K562 (cell line): ENCODE results near the gene UBXN11. TPM values are rescaled to one million over a fixed set of nuclear protein-coding genes. Genes with fewer than 3 reads are reported as not detected.

ENCODE experiments used
- BCOR ChIP-seq: fragments of 450-650 bp; IDR thresholded peaks from 2 replicates; pipeline ENCODE4 v1.6.1; 2016
- FOXM1 ChIP-seq, 2 experiments: fragments of 450-650 bp in 1 of 2; sonication (generic) in 1 of 2; formaldehyde crosslinking in 1 of 2; IDR thresholded peaks; 2 replicates each; pipeline versions ENCODE4 v1.6.1 to v1.9.0; 2017 to 2022; ENCODE audit warnings: low read depth in 2 of 2, mild to moderate bottlenecking in 2 of 2, missing genetic modification reagents in 1 of 2, moderate library complexity in 1 of 2
- MCM7 ChIP-seq, 2 experiments: fragments of 450-650 bp; IDR thresholded peaks; 2 replicates each; pipeline ENCODE4 v1.6.1; 2016 to 2018
- MEF2D ChIP-seq: conservative IDR thresholded peaks from 2 replicates; pipeline ENCODE4 v1.6.1; 2016; ENCODE audit warnings: low read depth, missing genetic modification characterization, missing compliant biosample characterization
- NFIC ChIP-seq: fragments of 450-650 bp; IDR thresholded peaks from 2 replicates; pipeline ENCODE4 v1.6.1; 2017; ENCODE audit warnings: mild to moderate bottlenecking, inconsistent platforms
- NFYB ChIP-seq: IDR thresholded peaks from 2 replicates; pipeline ENCODE4 v1.6.1; 2011; ENCODE audit warnings: mild to moderate bottlenecking, moderate library complexity; ENCODE audit not compliant: insufficient read length; ENCODE audit errors: extremely low read depth
- NRF1 ChIP-seq, 2 experiments: fragments of 450-650 bp; IDR thresholded peaks in 1 of 2; conservative IDR thresholded peaks in 1 of 2; 2 replicates each; pipeline ENCODE4 v1.6.1; 2014; ENCODE audit warnings: mild to moderate bottlenecking in 2 of 2
- PCBP2 ChIP-seq: fragments of 200-400 bp; formaldehyde crosslinking; IDR thresholded peaks from 2 replicates; pipeline ENCODE4 v1.6.1; 2018; ENCODE audit warnings: low read length, low read depth, mild to moderate bottlenecking, moderate library complexity; ENCODE audit not compliant: poor library complexity, severe bottlenecking
- PHTF2 ChIP-seq: fragments of 250-450 bp; sonication (Bioruptor Pico); IDR thresholded peaks from 2 replicates; pipeline ENCODE4 v1.5.0; 2021; ENCODE audit warnings: mild to moderate bottlenecking
- PRPF4 ChIP-seq: fragments of 200-400 bp; formaldehyde crosslinking; IDR thresholded peaks from one replicate; pipeline ENCODE4 v1.6.1; 2017; ENCODE audit warnings: low read length, low read depth, mild to moderate bottlenecking; ENCODE audit not compliant: insufficient read depth, poor library complexity, severe bottlenecking
- RBM17 ChIP-seq: fragments of 200-400 bp; formaldehyde crosslinking; IDR thresholded peaks from 2 replicates; pipeline ENCODE4 v1.6.1; 2017; ENCODE audit warnings: low read depth, mild to moderate bottlenecking, low read length, borderline replicate concordance
- RUNX1 ChIP-seq: sonication (generic); IDR thresholded peaks from 2 replicates; pipeline ENCODE4 v1.6.1; 2016; ENCODE audit warnings: antibody characterized with exemption, low read depth
- SMARCE1 ChIP-seq: fragments of 450-650 bp; IDR thresholded peaks from 2 replicates; pipeline ENCODE4 v1.7.1; 2016; ENCODE audit warnings: mild to moderate bottlenecking
- STAT5A ChIP-seq: IDR thresholded peaks from 2 replicates; pipeline ENCODE4 v1.6.1; 2012; ENCODE audit warnings: low read length, inconsistent platforms, borderline replicate concordance
- ZNF175 ChIP-seq: fragments of 200-800 bp; sonication (Bioruptor generic); IDR thresholded peaks from 2 replicates; pipeline ENCODE4 v1.6.1; 2016; ENCODE audit warnings: low read depth, mild to moderate bottlenecking, missing genetic modification characterization, missing compliant biosample characterization
- ZNF232 ChIP-seq: sonication (generic); formaldehyde crosslinking; IDR thresholded peaks from 2 replicates; pipeline ENCODE4 v1.8.0; 2022; ENCODE audit warnings: mild to moderate bottlenecking, missing genetic modification reagents
- polyA plus RNA-seq, 8 experiments: library from polyadenylated mRNA; depleted of rRNA in 4 of 8; stranded (reverse) in 5 of 8; unstranded in 3 of 8; fragments of >200 nt; fragmentation: Nextera tagmentation in 2 of 8; fragmentation: Illumina TruSeq in 1 of 8; extraction: Ambion mirVana in 2 of 8; extraction: Trizol in 1 of 8; gene quantifications; 2 replicates each; pipeline versions ENCODE4 v1.2.1 to v1.2.3, GENCODE V29; 2011 to 2014; ENCODE audit warnings: inconsistent platforms in 1 of 8, missing spikeins in 1 of 8
- total RNA-seq, 7 experiments: library from RNA; depleted of rRNA in 6 of 7; stranded (reverse); fragments of >200 nt in 6 of 7; fragmentation: Illumina TruSeq in 2 of 7; extraction: Trizol in 2 of 7; gene quantifications; 2 replicates each; pipeline versions ENCODE4 v1.2.1 to v1.2.3, GENCODE V29; 2011 to 2021; ENCODE audit warnings: low replicate concordance in 1 of 7
- TF ChIP-seq, protein P1 (sequence below): fragments of 250-450 bp; sonication (Bioruptor Pico); IDR thresholded peaks from 2 replicates; pipeline ENCODE4 v1.4.0; 2020
- TF ChIP-seq, protein P2 (sequence below): sonication (generic); formaldehyde crosslinking; IDR thresholded peaks from 2 replicates; pipeline ENCODE4 v1.8.1; 2023; ENCODE audit warnings: mild to moderate bottlenecking, missing genetic modification reagents, moderate library complexity
- TF ChIP-seq, protein P3 (sequence below), 3 experiments: fragments of 200-800 bp in 1 of 3; fragments of 250-450 bp in 1 of 3; fragments of 450-650 bp in 1 of 3; sonication (Bioruptor Pico) in 1 of 3; sonication (Bioruptor generic) in 1 of 3; formaldehyde crosslinking in 1 of 3; IDR thresholded peaks; 2 replicates each; pipeline versions ENCODE4 v1.6.1 to v1.8.0; 2016 to 2022; ENCODE audit warnings: mild to moderate bottlenecking in 2 of 3, missing genetic modification characterization in 2 of 3, missing compliant biosample characterization in 1 of 3, moderate library complexity in 1 of 3
- TF ChIP-seq, protein P4 (sequence below): fragments of 250-450 bp; sonication (Bioruptor Pico); IDR thresholded peaks from 2 replicates; pipeline ENCODE4 v1.5.0; 2021

Gene UBXN11
- total and polyA plus RNA-seq, 9 of the 15 experiments (the other 6 are each of a cell fraction or from before 2014, with no cell fraction given): 0.48 to 34.3 (median 11.3) TPM

DNA sequence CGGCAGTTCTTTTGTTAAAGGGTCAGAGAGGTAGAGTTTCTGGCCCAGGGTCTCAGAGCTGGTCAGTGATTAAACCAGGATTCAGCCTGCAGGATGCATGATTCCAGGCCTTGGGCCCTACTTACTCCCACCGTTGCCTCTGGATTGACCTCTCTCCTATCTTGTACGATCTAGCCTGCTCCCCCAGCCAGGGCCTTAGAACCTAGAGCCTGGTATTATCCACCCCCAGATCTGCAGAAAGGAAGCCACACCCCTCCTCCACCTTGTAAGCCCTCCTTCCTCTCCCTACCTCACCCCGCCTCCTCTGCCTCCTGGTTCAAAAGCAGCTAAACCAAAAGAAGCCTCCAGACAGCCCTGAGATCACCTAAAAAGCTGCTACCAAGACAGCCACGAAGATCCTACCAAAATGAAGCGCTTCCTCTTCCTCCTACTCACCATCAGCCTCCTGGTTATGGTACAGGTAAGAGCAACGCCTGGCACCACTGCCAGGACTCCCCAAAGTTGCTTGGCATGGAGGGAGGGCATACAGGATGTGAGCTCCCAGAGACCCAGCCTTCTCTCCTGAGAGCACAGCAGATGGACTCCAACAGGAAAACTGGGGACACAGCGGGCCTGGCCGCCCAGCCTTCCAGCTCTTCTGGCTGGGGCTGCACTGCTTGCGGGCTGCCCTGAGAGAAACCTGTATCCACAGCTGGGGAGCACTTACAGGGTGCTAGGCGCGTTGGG lies 11.3 kb upstream of the UBXN11 start, which contains the start of gene CD52 (continued):
- TF ChIP-seq, protein P1, sequence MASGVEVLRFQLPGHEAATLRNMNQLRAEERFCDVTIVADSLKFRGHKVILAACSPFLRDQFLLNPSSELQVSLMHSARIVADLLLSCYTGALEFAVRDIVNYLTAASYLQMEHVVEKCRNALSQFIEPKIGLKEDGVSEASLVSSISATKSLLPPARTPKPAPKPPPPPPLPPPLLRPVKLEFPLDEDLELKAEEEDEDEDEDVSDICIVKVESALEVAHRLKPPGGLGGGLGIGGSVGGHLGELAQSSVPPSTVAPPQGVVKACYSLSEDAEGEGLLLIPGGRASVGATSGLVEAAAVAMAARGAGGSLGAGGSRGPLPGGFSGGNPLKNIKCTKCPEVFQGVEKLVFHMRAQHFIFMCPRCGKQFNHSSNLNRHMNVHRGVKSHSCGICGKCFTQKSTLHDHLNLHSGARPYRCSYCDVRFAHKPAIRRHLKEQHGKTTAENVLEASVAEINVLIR: 0 out of 2 replicates have a peak, but pooled peaks have one; percentile 7
- TF ChIP-seq MEF2D (no peak), STAT5A (no peak), RUNX1 (no peak), FOXM1 (IDR thresholded peaks at IDR 0.05; ENCODE audit: low read depth) (no peak), FOXM1 (CRISPR knock-in tag; IDR thresholded peaks at IDR 0.05; ENCODE audit: low read depth) (no peak), RBM17 (no peak), NFYB (no peak), SMARCE1 (peak; percentile 68; the same call in 1 of the 2 replicates), ZNF232 (no peak), PHTF2 (CRISPR knock-in tag) (no peak), PRPF4 (no peak), NFIC (no peak), NRF1 (conservative IDR thresholded peaks at IDR 0.05 in 1 of 2, IDR thresholded peaks at IDR 0.05 in 1 of 2) (no peak), BCOR (0 out of 2 replicates have a peak, but pooled peaks have one; percentile 14), ZNF175 (CRISPR knock-in tag) (no peak), MCM7 (IDR thresholded peaks at IDR 0.05) (no peak), PCBP2 (no peak)
- TF ChIP-seq, protein P2, sequence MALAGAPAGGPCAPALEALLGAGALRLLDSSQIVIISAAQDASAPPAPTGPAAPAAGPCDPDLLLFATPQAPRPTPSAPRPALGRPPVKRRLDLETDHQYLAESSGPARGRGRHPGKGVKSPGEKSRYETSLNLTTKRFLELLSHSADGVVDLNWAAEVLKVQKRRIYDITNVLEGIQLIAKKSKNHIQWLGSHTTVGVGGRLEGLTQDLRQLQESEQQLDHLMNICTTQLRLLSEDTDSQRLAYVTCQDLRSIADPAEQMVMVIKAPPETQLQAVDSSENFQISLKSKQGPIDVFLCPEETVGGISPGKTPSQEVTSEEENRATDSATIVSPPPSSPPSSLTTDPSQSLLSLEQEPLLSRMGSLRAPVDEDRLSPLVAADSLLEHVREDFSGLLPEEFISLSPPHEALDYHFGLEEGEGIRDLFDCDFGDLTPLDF (CRISPR knock-in tag): no peak
- TF ChIP-seq, protein P3, sequence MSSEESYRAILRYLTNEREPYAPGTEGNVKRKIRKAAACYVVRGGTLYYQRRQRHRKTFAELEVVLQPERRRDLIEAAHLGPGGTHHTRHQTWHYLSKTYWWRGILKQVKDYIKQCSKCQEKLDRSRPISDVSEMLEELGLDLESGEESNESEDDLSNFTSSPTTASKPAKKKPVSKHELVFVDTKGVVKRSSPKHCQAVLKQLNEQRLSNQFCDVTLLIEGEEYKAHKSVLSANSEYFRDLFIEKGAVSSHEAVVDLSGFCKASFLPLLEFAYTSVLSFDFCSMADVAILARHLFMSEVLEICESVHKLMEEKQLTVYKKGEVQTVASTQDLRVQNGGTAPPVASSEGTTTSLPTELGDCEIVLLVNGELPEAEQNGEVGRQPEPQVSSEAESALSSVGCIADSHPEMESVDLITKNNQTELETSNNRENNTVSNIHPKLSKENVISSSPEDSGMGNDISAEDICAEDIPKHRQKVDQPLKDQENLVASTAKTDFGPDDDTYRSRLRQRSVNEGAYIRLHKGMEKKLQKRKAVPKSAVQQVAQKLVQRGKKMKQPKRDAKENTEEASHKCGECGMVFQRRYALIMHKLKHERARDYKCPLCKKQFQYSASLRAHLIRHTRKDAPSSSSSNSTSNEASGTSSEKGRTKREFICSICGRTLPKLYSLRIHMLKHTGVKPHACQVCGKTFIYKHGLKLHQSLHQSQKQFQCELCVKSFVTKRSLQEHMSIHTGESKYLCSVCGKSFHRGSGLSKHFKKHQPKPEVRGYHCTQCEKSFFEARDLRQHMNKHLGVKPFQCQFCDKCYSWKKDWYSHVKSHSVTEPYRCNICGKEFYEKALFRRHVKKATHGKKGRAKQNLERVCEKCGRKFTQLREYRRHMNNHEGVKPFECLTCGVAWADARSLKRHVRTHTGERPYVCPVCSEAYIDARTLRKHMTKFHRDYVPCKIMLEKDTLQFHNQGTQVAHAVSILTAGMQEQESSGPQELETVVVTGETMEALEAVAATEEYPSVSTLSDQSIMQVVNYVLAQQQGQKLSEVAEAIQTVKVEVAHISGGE (CRISPR knock-in tag; IDR thresholded peaks at IDR 0.05): peak in 1 of 3 experiments; percentile 29; a peak in 1 of 6 replicates
- TF ChIP-seq, protein P4, sequence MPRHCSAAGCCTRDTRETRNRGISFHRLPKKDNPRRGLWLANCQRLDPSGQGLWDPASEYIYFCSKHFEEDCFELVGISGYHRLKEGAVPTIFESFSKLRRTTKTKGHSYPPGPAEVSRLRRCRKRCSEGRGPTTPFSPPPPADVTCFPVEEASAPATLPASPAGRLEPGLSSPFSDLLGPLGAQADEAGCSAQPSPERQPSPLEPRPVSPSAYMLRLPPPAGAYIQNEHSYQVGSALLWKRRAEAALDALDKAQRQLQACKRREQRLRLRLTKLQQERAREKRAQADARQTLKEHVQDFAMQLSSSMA (CRISPR knock-in tag): no peak
